Naive thymus-derived CD4-positive, alpha-beta T cell (primary cell): Measurements from ENCODE around the gene RIOX2. TPM values are rescaled to one million over a fixed set of nuclear protein-coding genes. Genes with fewer than 3 reads are reported as not detected.
"Not testable (repeated sequence)": the region's sequence is repeated elsewhere in the genome, so short reads cannot be mapped to it uniquely, and the experiment has no call there.

Source experiments
- ATAC-seq: fragments of 150-1000 bp; cut with Tn5 transposase; 2 replicates; pipeline ENCODE4 v1.10.0; 2021; ENCODE audit warnings: mild to moderate bottlenecking, moderate library complexity
- CTCF ChIA-PET: fragments of 350-600 bp; sonication (Branson Sonifier 250); formaldehyde crosslinking; loops from one replicate; lab custom pipeline; 2021; ENCODE audit warnings: antibody characterized with exemption; lab: Charles Lee
- POLR2A ChIA-PET: fragments of 350-600 bp; sonication (Branson Sonifier 250); formaldehyde crosslinking; loops from one replicate; lab custom pipeline; 2021; ENCODE audit warnings: antibody characterized with exemption, inconsistent platforms; lab: Charles Lee
- DNase-seq, 9 donors: peaks; one replicate each; pipeline versions ENCODE4 v3.0.0 to v3.0.0-alpha.2; 2020 to 2022; ENCODE audit warnings: mixed read lengths in 1 of 9
- H3K27ac ChIP-seq: one replicate; pipeline ENCODE4 v1.7.0; 2013; ENCODE audit warnings: mild to moderate bottlenecking, low read depth, low read length, moderate library complexity
- H3K27me3 ChIP-seq, 2 donors: one replicate each; pipeline ENCODE4 v1.7.0; 2013; ENCODE audit warnings: low read length in 2 of 2, mild to moderate bottlenecking in 2 of 2, moderate library complexity in 2 of 2; ENCODE audit not compliant: control insufficient read depth in 2 of 2, insufficient read depth in 2 of 2
- H3K36me3 ChIP-seq, 3 experiments: 1 replicate in 2 of 3; 2 replicates in 1 of 3; pipeline ENCODE4 v1.7.0; 2013; ENCODE audit warnings: low read length in 3 of 3, mild to moderate bottlenecking in 3 of 3, moderate library complexity in 1 of 3; ENCODE audit not compliant: insufficient read depth in 3 of 3, control insufficient read depth in 2 of 3
- H3K4me1 ChIP-seq, 2 donors: one replicate each; pipeline ENCODE4 v1.7.0; 2013; ENCODE audit warnings: low read length in 2 of 2, mild to moderate bottlenecking in 2 of 2, moderate library complexity in 1 of 2; ENCODE audit not compliant: control insufficient read depth in 2 of 2, insufficient read depth in 2 of 2
- H3K4me3 ChIP-seq: 2 replicates; pipeline ENCODE4 v1.7.0; 2013; ENCODE audit warnings: mild to moderate bottlenecking, low read length
- H3K9me3 ChIP-seq, 3 experiments: 1 replicate in 2 of 3; 2 replicates in 1 of 3; pipeline ENCODE4 v1.7.0; 2013; ENCODE audit warnings: low read length in 3 of 3; ENCODE audit not compliant: control insufficient read depth in 2 of 3
- H3K27ac Mint-ChIP-seq, 9 donors: one replicate each; pipeline ENCODE4 v1.8.0; 2020 to 2022; ENCODE audit warnings: mixed read lengths in 9 of 9, mild to moderate bottlenecking in 8 of 9, moderate library complexity in 5 of 9, inconsistent platforms in 2 of 9
- H3K27me3 Mint-ChIP-seq, 5 donors: one replicate each; pipeline ENCODE4 v1.8.0; 2021 to 2022; ENCODE audit warnings: mixed read lengths in 5 of 5, mild to moderate bottlenecking in 1 of 5
- H3K36me3 Mint-ChIP-seq, 5 donors: one replicate each; pipeline ENCODE4 v1.8.0; 2020 to 2022; ENCODE audit warnings: mixed read lengths in 5 of 5, mild to moderate bottlenecking in 3 of 5, inconsistent platforms in 1 of 5
- H3K4me1 Mint-ChIP-seq, 7 donors: one replicate each; pipeline ENCODE4 v1.8.0; 2020 to 2022; ENCODE audit warnings: mixed read lengths in 7 of 7, mild to moderate bottlenecking in 3 of 7, inconsistent platforms in 1 of 7
- H3K4me3 Mint-ChIP-seq, 10 donors: one replicate each; pipeline ENCODE4 v1.8.0; 2020 to 2022; ENCODE audit warnings: mild to moderate bottlenecking in 10 of 10, mixed read lengths in 10 of 10, moderate library complexity in 6 of 10, inconsistent platforms in 2 of 10
- H3K9me3 Mint-ChIP-seq, 11 donors: one replicate each; pipeline ENCODE4 v1.8.0; 2020 to 2022; ENCODE audit warnings: mixed read lengths in 11 of 11, mild to moderate bottlenecking in 4 of 11, inconsistent platforms in 1 of 11, moderate library complexity in 1 of 11
- intact Hi-C, 2 donors: fragments of 100-400 bp; cut with micrococcal nuclease; formaldehyde crosslinking; loops; one replicate each; pipeline ENCODE4 v1.15.1; 2023
- polyA plus RNA-seq, 2 donors: library from polyadenylated mRNA; unstranded; fragments of 300-500 nt; fragmentation: Illumina TruSeq; gene quantifications; one replicate each; pipeline ENCODE4 v1.2.3, GENCODE V29; 2021
- total RNA-seq, 6 experiments: library from RNA in 5 of 6; stranded (reverse) in 5 of 6; gene quantifications; 1 replicate in 5 of 6; 2 replicates in 1 of 6; pipeline ENCODE4 v1.2.3 and lab custom pipeline; 2021 to 2026

RIOX2 gene
- total and polyA plus RNA-seq, 7 experiments from 2014 or later, result 17.8 to 110 (median 31.4) TPM

- peak overlapping the region; percentile 48 for H3K27ac ChIP-seq
- H3K9me3 ChIP-seq, result no peaks in the 10 kb centered on the region
- POLR2A ChIA-PET, result interaction anchor here (0.7 to 1.2 kb wide), 3 partner anchors 11 to 41 kb away, joined by 3 to 4 read pairs (median 4); no protein-coding TSS in a partner anchor
- CTCF ChIA-PET, result no interaction called here
- no peaks in the 10 kb centered on the region for H3K27me3 ChIP-seq
- H3K4me3 ChIP-seq, result peak overlapping the region; percentile 2
- H3K36me3 ChIP-seq, result no peaks in the 10 kb centered on the region
- Mint-ChIP-seq H3K4me1 (peaks cover 15 to 30% (median 21%) of the 10 kb centered on the region in 7 donors), H3K27me3 (no peaks in the 10 kb centered on the region), H3K36me3 (peaks cover 0 to 46% (median 5%) of the 10 kb centered on the region in 5 donors), H3K27ac (peak overlapping the region; percentile 65 to 98 (median 95)), H3K9me3 (peaks cover 0 to 30% (median 8%) of the 10 kb centered on the region in 11 donors), H3K4me3 (peak overlapping the region in 9 of 10 donors; percentile 66 to 89 (median 84))
- intact Hi-C loops, result loop anchor here in 1 of 2 donors (1.0 kb wide), 2 partner anchors 60 to 90 kb away; no protein-coding TSS in a partner anchor
- DNase-seq (peak in 6 of 9 donors; percentile 10 to 54 (median 32)), ATAC-seq (peak; percentile 89)
- H3K4me1 ChIP-seq, result peaks cover 17 to 18% of the 10 kb centered on the region in 2 donors
Observed at GRCh38 chr3:97910931-97911351, 61.3 kb downstream of the RIOX2 start.

- H3K27me3 ChIP-seq, POLR2A ChIA-PET, H3K9me3 ChIP-seq, H3K36me3 ChIP-seq, intact Hi-C loops, H3K27me3 Mint-ChIP-seq, CTCF ChIA-PET: not testable (repeated sequence)
- ATAC-seq (peak; percentile 65), DNase-seq (peak; percentile 4 to 63 (median 54))
- Mint-ChIP-seq H3K4me1 (peaks cover 15 to 30% (median 21%) of the 10 kb centered on the region in 7 donors), H3K27ac (peak overlapping the region; percentile 65 to 98 (median 95)), H3K4me3 (peak overlapping the region; percentile 66 to 89 (median 84)), H3K9me3 (peaks cover 0 to 30% (median 8%) of the 10 kb centered on the region in 11 donors), H3K36me3 (peaks cover 0 to 43% (median 4%) of the 10 kb centered on the region in 5 donors)
- Histone ChIP-seq H3K27ac (peak overlapping the region; percentile 60), H3K4me1 (peaks cover 17 to 18% of the 10 kb centered on the region in 2 donors), H3K4me3 (peak overlapping the region; percentile 41)
Observed at GRCh38 chr3:97910236-97910831, 61.9 kb downstream of the RIOX2 start.

GRCh38 chr3:97909830-97910229, 62.4 kb downstream of the RIOX2 start:
- POLR2A ChIA-PET, result not testable (repeated sequence)
- peaks cover 0 to 31% (median 8%) of the 10 kb centered on the region in 11 donors for H3K9me3 Mint-ChIP-seq

GRCh38 chr3:97901313-97902248, 70.7 kb downstream of the RIOX2 start:
- peak overlapping the region in 2 of 10 donors; percentile 10 to 36 for H3K4me3 Mint-ChIP-seq
- H3K4me1 Mint-ChIP-seq, result peaks cover 3 to 14% (median 13%) of the 10 kb centered on the region in 7 donors
- Histone ChIP-seq H3K9me3 (no peaks in the 10 kb centered on the region), H3K4me1 (no peaks in the 10 kb centered on the region), H3K27me3 (no peaks in the 10 kb centered on the region), H3K27ac (no peak overlapping the region), H3K4me3 (no peak overlapping the region), H3K36me3 (no peaks in the 10 kb centered on the region)
- intact Hi-C loops, result no loop called here
- CTCF ChIA-PET, result no interaction called here
- H3K9me3 Mint-ChIP-seq, result peaks cover 0 to 25% (median 4%) of the 10 kb centered on the region in 11 donors
- peaks cover 0 to 25% (median 5%) of the 10 kb centered on the region in 5 donors for H3K36me3 Mint-ChIP-seq
- H3K27ac Mint-ChIP-seq, result peak overlapping the region in 1 of 9 donors; percentile 34
- ATAC-seq (no peak), DNase-seq (no peak)
- H3K27me3 Mint-ChIP-seq, result no peaks in the 10 kb centered on the region
- POLR2A ChIA-PET, result interaction anchor here (0.6 kb wide), 1 partner anchor 17 kb away, joined by 3 read pairs; no protein-coding TSS in a partner anchor

More at GRCh38 chr3:97909830-97910229, 62.4 kb downstream of the RIOX2 start:
- ATAC-seq, H3K27ac ChIP-seq, H3K36me3 ChIP-seq, H3K27me3 ChIP-seq, CTCF ChIA-PET, H3K27me3 Mint-ChIP-seq, intact Hi-C loops, H3K9me3 ChIP-seq, H3K4me3 ChIP-seq: not testable (repeated sequence)
- Mint-ChIP-seq H3K36me3 (peaks cover 0 to 41% (median 4%) of the 10 kb centered on the region in 5 donors), H3K4me1 (peaks cover 15 to 30% (median 21%) of the 10 kb centered on the region in 7 donors), H3K27ac (peak overlapping the region in 6 of 9 donors; percentile 71 to 98 (median 93)), H3K4me3 (peak overlapping the region in 6 of 10 donors; percentile 66 to 89 (median 84))
- DNase-seq, result peak in 2 of 9 donors; percentile 5 to 25
- H3K4me1 ChIP-seq, result peaks cover 17 to 18% of the 10 kb centered on the region in 2 donors

GRCh38 chr3:97899331-97899730, 72.9 kb downstream of the RIOX2 start:
- H3K36me3 Mint-ChIP-seq, result peaks cover 0 to 28% (median 8%) of the 10 kb centered on the region in 5 donors
- Histone ChIP-seq H3K27me3 (no peaks in the 10 kb centered on the region), H3K36me3 (no peaks in the 10 kb centered on the region), H3K4me1 (no peaks in the 10 kb centered on the region), H3K4me3 (no peak overlapping the region), H3K27ac (no peak overlapping the region), H3K9me3 (no peaks in the 10 kb centered on the region)
- H3K9me3 Mint-ChIP-seq, result peaks cover 0 to 20% (median 0%) of the 10 kb centered on the region in 11 donors
- ChIA-PET POLR2A (no interaction called here), CTCF (no interaction called here)
- no peak overlapping the region for H3K4me3 Mint-ChIP-seq
- peak overlapping the region in 2 of 9 donors; percentile 2 to 18 for H3K27ac Mint-ChIP-seq
- no peaks in the 10 kb centered on the region for H3K27me3 Mint-ChIP-seq
- H3K4me1 Mint-ChIP-seq, result peaks cover 3 to 14% (median 13%) of the 10 kb centered on the region in 7 donors
- DNase-seq (no peak), ATAC-seq (no peak)
- intact Hi-C loops, result no loop called here

- ATAC-seq (no peak), DNase-seq (no peak)
- ChIA-PET POLR2A (no interaction called here), CTCF (no interaction called here)
- Mint-ChIP-seq H3K36me3 (peaks cover 0 to 24% (median 8%) of the 10 kb centered on the region in 5 donors), H3K27ac (no peak overlapping the region), H3K4me1 (peaks cover under 1 to 9% (median 8%) of the 10 kb centered on the region in 7 donors), H3K27me3 (no peaks in the 10 kb centered on the region), H3K4me3 (no peak overlapping the region), H3K9me3 (peaks cover 0 to 8% (median 0%) of the 10 kb centered on the region in 11 donors)
- no peak overlapping the region for H3K27ac ChIP-seq
- H3K36me3 ChIP-seq, result no peaks in the 10 kb centered on the region
- H3K9me3 ChIP-seq, result no peaks in the 10 kb centered on the region
- no peaks in the 10 kb centered on the region for H3K4me1 ChIP-seq
- intact Hi-C loops, result no loop called here
- H3K27me3 ChIP-seq, result no peaks in the 10 kb centered on the region
- H3K4me3 ChIP-seq, result no peak overlapping the region
Observed at GRCh38 chr3:97896547-97896946, 75.7 kb downstream of the RIOX2 start.
